ENCODE measurements around the gene ADGRF4. TPM values are rescaled to one million over a fixed set of nuclear protein-coding genes. Genes with fewer than 3 reads are reported as not detected.

ADGRF4 gene
- total and polyA plus RNA-seq, 9 of the 15 experiments (the other 6 are each of a cell fraction or from before 2014, with no cell fraction given) = not detected

DNA sequence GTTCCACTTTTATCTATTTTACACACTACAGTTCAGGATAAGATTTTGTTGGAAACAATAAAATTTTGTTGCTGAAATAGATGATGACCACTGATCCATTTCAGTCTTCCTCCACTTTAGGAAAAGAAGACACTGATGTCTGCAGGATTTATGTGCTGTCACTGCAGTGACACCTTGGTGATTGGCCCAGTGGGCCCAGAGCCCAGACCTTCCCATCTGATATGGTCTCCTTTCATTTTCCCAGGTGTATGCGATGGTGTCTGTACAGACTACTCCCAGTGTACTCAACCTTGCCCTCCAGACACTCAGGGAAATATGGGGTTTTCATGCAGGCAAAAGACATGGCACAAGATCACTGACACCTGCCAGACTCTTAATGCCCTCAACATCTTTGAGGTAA, 19.6 kb upstream of the ADGRF4 start:
- Histone ChIP-seq H3K36me3 (ENCODE audit: control insufficient read depth, insufficient read depth, low read length) (no peaks in the 10 kb centered on the region), H2AFZ (ENCODE audit: low read depth, low read length) (no peak overlapping the region), H3K4me3 (no peak overlapping the region), H3K9me3 (replicated peaks; ENCODE audit: control insufficient read depth, insufficient read depth, low read depth, low read length) (no peaks in the 10 kb centered on the region), H3K9me1 (ENCODE audit: control insufficient read depth, insufficient read depth, low read length) (no peaks in the 10 kb centered on the region), H3K9ac (ENCODE audit: insufficient read depth in 1 of 2, low read depth in 2 of 2, low read length in 2 of 2) (no peak overlapping the region), H3K27me3 (ENCODE audit: control insufficient read depth in 2 of 2, insufficient read depth in 2 of 2, low read length in 2 of 2) (peaks cover 0 to 11% of the 10 kb centered on the region in 2 experiments; a peak in 1 of 5 replicates), H4K20me1 (replicated peaks; ENCODE audit: control insufficient read depth, insufficient read depth, low read length) (no peaks in the 10 kb centered on the region), H3K4me2 (ENCODE audit: insufficient read depth, low read length) (no peak overlapping the region), H3K4me1 (replicated peaks in 1 of 2; ENCODE audit: control insufficient read depth in 2 of 2, insufficient read depth in 2 of 2, low read length in 2 of 2) (no peaks in the 10 kb centered on the region), H3K79me2 (ENCODE audit: control insufficient read depth, insufficient read depth, low read length) (no peaks in the 10 kb centered on the region), H3K27ac (ENCODE audit: extremely low read depth, low read depth, low read length) (no peak overlapping the region)
- POLR2A ChIA-PET = no interaction called here
- in situ Hi-C loops (cut with MboI) (no loop called here), intact Hi-C loops (cut with micrococcal nuclease) (no loop called here)
- DNase-seq (ENCODE audit: extremely low read depth in 1 of 4, low spot score in 3 of 4) (no peak), ATAC-seq (no peak), FAIRE-seq (no peak)
- CTCF ChIA-PET (ENCODE audit: low intra/inter-chr PET ratio) = no interaction called here
- BruUV-seq (replicated peaks) = no TSS peak
- WGBS (ENCODE audit: insufficient coverage, low coverage, missing lambda C conversion rate) = 0% methylated on average over 1 of the region's 1 CpG
- TF ChIP-seq, protein P1, sequence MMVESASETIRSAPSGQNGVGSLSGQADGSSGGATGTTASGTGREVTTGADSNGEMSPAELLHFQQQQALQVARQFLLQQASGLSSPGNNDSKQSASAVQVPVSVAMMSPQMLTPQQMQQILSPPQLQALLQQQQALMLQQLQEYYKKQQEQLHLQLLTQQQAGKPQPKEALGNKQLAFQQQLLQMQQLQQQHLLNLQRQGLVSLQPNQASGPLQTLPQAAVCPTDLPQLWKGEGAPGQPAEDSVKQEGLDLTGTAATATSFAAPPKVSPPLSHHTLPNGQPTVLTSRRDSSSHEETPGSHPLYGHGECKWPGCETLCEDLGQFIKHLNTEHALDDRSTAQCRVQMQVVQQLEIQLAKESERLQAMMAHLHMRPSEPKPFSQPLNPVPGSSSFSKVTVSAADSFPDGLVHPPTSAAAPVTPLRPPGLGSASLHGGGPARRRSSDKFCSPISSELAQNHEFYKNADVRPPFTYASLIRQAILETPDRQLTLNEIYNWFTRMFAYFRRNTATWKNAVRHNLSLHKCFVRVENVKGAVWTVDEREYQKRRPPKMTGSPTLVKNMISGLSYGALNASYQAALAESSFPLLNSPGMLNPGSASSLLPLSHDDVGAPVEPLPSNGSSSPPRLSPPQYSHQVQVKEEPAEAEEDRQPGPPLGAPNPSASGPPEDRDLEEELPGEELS (CRISPR knock-in tag; IDR thresholded peaks at IDR 0.05; ENCODE audit: borderline replicate concordance) = no peak
- TF ChIP-seq ZSCAN29 (IDR thresholded peaks at IDR 0.05) (no peak), IRF2 (CRISPR knock-in tag; IDR thresholded peaks at IDR 0.05) (no peak), YY1 (IDR thresholded peaks at IDR 0.05; ENCODE audit: borderline replicate concordance in 1 of 3, control insufficient read depth in 1 of 3, extremely low read depth in 1 of 3, insufficient read depth in 3 of 3, insufficient read length in 1 of 3, insufficient replicate concordance in 2 of 3, low read depth in 1 of 3, low read length in 2 of 3) (no peak), ZNF146 (CRISPR knock-in tag; IDR thresholded peaks at IDR 0.05; ENCODE audit: unreplicated experiment) (no peak), ZNF282 (CRISPR knock-in tag; IDR thresholded peaks at IDR 0.05) (no peak), ZC3H11A (IDR thresholded peaks at IDR 0.05; ENCODE audit: low read depth, low read length) (no peak), CHD1 (IDR thresholded peaks at IDR 0.05; ENCODE audit: low read length) (no peak)
- TF ChIP-seq, protein P2, sequence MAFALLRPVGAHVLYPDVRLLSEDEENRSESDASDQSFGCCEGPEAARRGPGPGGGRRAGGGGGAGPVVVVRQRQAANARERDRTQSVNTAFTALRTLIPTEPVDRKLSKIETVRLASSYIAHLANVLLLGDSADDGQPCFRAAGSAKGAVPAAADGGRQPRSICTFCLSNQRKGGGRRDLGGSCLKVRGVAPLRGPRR (CRISPR knock-in tag; IDR thresholded peaks at IDR 0.05) = no peak
- TF ChIP-seq, protein P3, sequence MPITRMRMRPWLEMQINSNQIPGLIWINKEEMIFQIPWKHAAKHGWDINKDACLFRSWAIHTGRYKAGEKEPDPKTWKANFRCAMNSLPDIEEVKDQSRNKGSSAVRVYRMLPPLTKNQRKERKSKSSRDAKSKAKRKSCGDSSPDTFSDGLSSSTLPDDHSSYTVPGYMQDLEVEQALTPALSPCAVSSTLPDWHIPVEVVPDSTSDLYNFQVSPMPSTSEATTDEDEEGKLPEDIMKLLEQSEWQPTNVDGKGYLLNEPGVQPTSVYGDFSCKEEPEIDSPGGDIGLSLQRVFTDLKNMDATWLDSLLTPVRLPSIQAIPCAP (CRISPR knock-in tag; IDR thresholded peaks at IDR 0.05; ENCODE audit: borderline replicate concordance) = no peak
- TF ChIP-seq, protein P4, sequence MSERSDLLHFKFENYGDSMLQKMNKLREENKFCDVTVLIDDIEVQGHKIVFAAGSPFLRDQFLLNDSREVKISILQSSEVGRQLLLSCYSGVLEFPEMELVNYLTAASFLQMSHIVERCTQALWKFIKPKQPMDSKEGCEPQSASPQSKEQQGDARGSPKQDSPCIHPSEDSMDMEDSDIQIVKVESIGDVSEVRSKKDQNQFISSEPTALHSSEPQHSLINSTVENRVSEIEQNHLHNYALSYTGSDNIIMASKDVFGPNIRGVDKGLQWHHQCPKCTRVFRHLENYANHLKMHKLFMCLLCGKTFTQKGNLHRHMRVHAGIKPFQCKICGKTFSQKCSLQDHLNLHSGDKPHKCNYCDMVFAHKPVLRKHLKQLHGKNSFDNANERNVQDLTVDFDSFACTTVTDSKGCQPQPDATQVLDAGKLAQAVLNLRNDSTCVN (CRISPR knock-in tag; IDR thresholded peaks at IDR 0.05) = no peak
- TF ChIP-seq, protein P5, sequence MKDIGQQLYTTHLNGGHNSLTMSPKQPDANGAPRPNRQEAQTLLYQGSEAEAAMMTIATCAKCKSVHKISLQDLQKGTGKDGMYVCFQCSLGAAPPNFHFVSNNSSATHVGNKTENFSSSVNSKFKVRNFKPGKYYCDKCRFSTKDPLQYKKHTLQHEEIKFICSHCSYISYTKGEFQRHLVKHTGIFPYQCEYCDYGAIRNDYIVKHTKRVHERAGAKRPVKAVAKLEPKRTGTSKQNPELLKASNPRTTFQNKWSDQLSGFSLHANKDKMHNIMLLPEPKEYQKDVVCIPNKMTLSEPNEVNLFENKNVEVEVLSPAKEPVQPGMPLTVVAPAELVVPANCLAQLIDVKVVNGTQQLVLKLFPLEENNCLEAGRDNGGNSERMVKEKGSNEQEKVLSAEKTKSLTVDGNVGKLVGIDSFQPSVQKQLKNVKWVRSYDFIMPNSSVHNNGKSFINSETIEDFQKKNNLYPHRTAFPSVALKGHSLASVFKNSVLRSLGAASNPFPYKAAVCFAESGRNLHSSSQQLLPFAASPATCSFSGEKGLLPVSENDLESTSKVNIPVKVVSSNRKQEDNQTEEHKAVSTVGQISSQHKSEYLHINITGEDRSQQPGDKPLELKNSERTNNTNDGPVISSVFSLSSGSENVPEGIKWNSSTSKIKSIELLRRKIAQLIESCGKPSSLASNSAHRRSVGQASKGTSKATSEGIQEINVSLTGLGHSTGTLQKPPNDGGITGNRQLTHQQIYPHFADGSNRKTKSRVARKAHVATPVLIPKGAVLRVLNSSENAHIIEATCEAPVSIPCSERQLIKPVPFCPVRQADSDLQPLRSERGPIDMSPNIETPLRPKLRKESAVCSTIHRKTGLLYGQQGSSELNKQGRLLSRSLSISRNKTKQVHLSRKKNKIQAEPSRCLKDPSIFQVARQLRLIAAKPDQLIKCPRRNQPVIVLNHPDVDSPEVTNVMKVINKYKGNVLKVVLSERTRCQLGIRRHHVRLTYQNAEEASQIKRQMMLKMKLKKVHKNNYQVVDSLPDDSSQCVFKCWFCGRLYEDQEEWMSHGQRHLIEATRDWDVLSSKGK (CRISPR knock-in tag; IDR thresholded peaks at IDR 0.05) = no peak
- TF ChIP-seq, protein P6, sequence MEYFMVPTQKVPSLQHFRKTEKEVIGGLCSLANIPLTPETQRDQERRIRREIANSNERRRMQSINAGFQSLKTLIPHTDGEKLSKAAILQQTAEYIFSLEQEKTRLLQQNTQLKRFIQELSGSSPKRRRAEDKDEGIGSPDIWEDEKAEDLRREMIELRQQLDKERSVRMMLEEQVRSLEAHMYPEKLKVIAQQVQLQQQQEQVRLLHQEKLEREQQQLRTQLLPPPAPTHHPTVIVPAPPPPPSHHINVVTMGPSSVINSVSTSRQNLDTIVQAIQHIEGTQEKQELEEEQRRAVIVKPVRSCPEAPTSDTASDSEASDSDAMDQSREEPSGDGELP (CRISPR knock-in tag; IDR thresholded peaks at IDR 0.05; ENCODE audit: borderline replicate concordance) = no peak

Measured in K562 (cell line).